Activated CD8-positive, alpha-beta memory T cell treated with anti-CD3 and anti-CD28 coated beads, Interleukin-2, amount 10 ng/mL, durations not matched to agents 7 days and 5 days (primary cell): ENCODE data around the gene LRRTM2. TPM values are rescaled to one million over a fixed set of nuclear protein-coding genes. Genes with fewer than 3 reads are reported as not detected.

ENCODE experiments used
- ATAC-seq: fragments of 150-1000 bp; cut with Tn5 transposase; one replicate; pipeline ENCODE4 v1.10.0; 2021; ENCODE audit warnings: moderate library complexity
- CTCF ChIA-PET: fragments of 350-600 bp; sonication (Branson Sonifier 250); formaldehyde crosslinking; loops from one replicate; lab custom pipeline; 2021; ENCODE audit warnings: antibody characterized with exemption; lab: Charles Lee
- DNase-seq: peaks from one replicate; pipeline ENCODE4 v3.0.0-alpha.2; 2020
- H3K27ac Mint-ChIP-seq: one replicate; pipeline ENCODE4 v1.8.0; 2021; ENCODE audit warnings: mild to moderate bottlenecking, mixed read lengths
- H3K27me3 Mint-ChIP-seq: one replicate; pipeline ENCODE4 v1.8.0; 2021; ENCODE audit warnings: mixed read lengths
- H3K36me3 Mint-ChIP-seq: one replicate; pipeline ENCODE4 v1.8.0; 2021; ENCODE audit warnings: mild to moderate bottlenecking, mixed read lengths
- H3K4me1 Mint-ChIP-seq: one replicate; pipeline ENCODE4 v1.8.0; 2021; ENCODE audit warnings: mixed read lengths
- H3K4me3 Mint-ChIP-seq: one replicate; pipeline ENCODE4 v1.8.0; 2021; ENCODE audit warnings: mild to moderate bottlenecking, moderate library complexity, mixed read lengths
- H3K9me3 Mint-ChIP-seq: one replicate; pipeline ENCODE4 v1.8.0; 2022; ENCODE audit warnings: low read depth, mixed read lengths
- total RNA-seq, 2 experiments: library from RNA; stranded (reverse); gene quantifications; one replicate each; pipeline ENCODE4 v1.2.3, GENCODE V29; 2021

LRRTM2 gene
- total RNA-seq, 2 experiments from 2014 or later = 0.02 TPM; not detected in 1

DNA sequence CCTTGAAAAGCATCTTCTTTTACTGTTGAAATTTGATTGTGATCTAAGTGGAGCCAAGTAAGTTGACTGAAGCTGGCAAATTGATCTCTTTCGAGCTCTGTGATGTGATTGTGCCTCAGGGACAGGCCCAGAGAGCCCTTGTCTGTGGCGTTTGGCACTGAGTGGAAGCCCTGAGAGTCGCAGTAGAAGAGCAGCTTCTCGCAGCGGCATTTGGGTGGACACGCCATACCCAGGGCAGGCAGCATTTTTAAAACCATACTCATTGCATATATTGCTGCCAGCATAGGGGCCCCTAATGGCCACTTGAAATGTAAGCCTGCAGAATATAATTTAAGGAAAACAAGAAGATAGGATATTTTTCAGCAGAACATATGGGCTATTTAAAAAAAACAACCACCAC lies 894 bp downstream of the LRRTM2 start:
- Mint-ChIP-seq H3K9me3 (no peaks in the 10 kb centered on the region), H3K36me3 (peaks cover 3% of the 10 kb centered on the region), H3K27me3 (peaks cover 15% of the 10 kb centered on the region), H3K27ac (no peak overlapping the region), H3K4me1 (peaks cover 14% of the 10 kb centered on the region), H3K4me3 (no peak overlapping the region)
- no peak for ATAC-seq
- CTCF ChIA-PET = interaction anchor here (0.6 kb wide), 1 partner anchor 18 kb away, joined by 3 read pairs; no protein-coding TSS in a partner anchor
- DNase-seq = no peak

DNA sequence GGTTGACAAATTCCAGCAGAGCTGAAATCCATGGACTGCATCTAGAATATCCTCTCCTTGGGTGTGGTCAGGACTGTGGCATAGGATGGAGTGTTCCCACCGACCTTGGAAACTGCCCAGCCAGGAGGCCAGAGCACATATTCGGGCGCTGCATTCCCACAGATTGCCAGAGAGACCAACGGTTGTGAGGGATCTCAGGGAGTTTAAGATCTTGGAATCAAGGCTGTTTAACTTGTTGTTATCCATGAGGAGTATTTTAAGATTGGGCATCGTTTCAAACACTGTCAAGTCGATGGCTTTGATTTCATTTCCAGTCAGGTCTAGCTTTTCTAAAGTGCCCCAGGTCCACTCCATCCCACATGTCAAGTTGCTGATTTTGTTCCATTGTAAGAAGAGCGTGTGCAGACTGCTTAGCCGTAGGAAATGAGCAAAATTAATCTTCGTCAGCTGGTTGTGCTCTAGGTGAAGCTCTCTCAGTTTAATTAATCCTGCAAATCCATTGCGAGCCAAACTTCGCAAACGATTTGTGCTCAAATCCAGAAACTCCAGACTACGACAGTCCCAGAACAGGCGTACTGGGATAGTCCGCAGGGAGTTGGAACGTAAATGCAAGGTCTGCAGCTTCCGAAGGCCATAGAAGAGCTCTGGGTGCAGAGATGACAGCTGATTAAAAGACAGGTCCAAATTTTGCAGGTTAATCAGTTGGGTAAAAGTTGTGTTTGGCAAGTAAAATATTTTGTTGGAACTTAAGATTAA lies 1.5 kb downstream of the LRRTM2 start:
- Mint-ChIP-seq H3K27ac (no peak overlapping the region), H3K4me1 (peaks cover 14% of the 10 kb centered on the region), H3K36me3 (peaks cover 3% of the 10 kb centered on the region), H3K9me3 (no peaks in the 10 kb centered on the region), H3K4me3 (no peak overlapping the region), H3K27me3 (peaks cover 15% of the 10 kb centered on the region)
- CTCF ChIA-PET = interaction anchor here (0.6 kb wide), 2 partner anchors 17 to 169 kb away, joined by 3 read pairs; no protein-coding TSS in a partner anchor
- DNase-seq (no peak), ATAC-seq (no peak)

DNA sequence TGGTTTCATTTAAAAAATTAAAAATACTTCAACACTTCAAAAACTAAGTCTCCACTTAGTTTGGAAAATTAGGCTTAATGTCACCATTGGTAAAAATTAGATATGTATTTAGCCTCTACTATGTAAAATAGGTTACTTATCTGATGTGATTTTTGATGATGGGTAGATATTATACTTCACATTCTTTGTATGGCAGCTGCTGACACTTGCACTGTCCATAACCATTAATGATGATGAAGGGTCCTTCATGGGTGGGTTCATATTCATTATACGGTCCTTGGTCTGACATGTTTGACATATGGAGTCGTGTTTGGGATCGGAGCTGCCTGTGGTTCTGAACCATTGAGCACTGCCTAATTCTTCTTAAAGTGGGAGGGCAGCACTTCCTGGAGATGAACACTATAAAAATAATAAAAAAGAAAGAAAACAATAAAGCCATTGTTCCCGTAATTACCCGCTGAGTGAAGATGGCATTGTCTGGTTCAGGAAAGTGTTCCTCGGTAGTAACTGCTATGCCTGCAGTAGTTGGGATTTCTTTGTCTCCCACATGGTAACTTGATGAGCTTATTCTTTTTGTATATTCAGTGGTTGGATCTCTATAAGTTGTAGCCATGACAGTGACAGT lies 2.2 kb downstream of the LRRTM2 start:
- Mint-ChIP-seq H3K27ac (no peak overlapping the region), H3K4me3 (no peak overlapping the region), H3K27me3 (peaks cover 15% of the 10 kb centered on the region), H3K36me3 (peaks cover 3% of the 10 kb centered on the region), H3K4me1 (peaks cover 14% of the 10 kb centered on the region), H3K9me3 (no peaks in the 10 kb centered on the region)
- DNase-seq (no peak), ATAC-seq (no peak)
- CTCF ChIA-PET = interaction anchor here (0.6 kb wide), 1 partner anchor 168 kb away, joined by 3 read pairs; no protein-coding TSS in a partner anchor

DNA sequence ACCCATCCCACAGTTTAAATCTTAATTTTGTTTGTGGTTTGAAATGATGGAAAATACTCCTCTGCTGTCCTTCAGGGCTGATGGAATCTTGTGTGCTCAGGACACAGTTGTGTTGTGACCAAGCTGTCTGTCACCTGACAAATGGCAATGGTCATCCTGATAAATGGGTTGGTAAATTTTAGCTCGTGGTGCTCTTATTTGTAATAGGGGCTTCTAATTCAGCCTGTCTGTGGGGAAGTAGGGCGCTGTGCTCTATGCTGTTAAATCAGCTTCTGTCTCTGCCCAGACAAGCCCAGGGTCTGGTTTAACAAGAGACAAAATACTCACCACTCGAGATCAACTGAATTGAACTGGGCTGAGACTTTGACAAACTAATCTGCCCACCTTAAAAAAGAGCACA lies 4.5 kb downstream of the LRRTM2 start:
- H3K4me1 Mint-ChIP-seq = peaks cover 14% of the 10 kb centered on the region
- no peaks in the 10 kb centered on the region for H3K9me3 Mint-ChIP-seq
- H3K36me3 Mint-ChIP-seq = no peaks in the 10 kb centered on the region
- peaks cover 15% of the 10 kb centered on the region for H3K27me3 Mint-ChIP-seq
- ATAC-seq (no peak), DNase-seq (no peak)
- CTCF ChIA-PET = no interaction called here
- H3K4me3 Mint-ChIP-seq = no peak overlapping the region
- no peak overlapping the region for H3K27ac Mint-ChIP-seq

DNA sequence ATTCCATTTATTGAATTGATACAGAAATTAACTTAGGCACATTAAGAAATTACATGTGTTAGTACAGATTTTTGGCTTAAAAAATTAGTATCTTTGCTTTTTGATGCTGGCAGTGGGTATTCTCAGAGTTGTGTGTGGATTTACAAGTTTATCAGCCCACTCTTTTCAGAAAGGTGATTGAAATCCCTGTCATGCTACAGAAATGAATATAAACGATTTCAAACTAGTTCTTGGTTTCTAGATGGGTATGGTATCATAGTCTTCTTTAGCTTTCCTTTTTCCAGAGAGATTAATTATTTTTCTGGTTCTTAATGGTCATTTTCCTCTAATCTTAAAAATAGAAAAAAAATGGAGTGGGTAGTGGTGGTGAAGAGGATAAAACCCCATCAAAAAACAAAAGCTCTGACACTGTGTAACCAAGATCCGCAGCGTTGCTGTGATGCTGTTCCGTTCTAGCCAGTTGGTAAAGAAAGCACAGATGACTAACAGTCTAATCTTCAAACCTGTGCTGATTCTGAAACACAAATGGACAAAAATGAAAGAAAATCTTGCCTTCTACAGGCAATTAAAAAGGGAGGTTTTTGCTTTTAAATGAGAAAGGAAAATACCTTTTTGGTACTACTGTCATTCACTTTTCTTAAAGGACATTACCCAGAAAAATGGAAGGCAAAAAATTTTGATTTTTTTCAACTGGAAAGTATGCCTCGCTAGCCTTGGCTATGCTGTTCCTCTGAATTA lies 5.2 kb downstream of the LRRTM2 start:
- H3K27ac Mint-ChIP-seq = no peak overlapping the region

DNA sequence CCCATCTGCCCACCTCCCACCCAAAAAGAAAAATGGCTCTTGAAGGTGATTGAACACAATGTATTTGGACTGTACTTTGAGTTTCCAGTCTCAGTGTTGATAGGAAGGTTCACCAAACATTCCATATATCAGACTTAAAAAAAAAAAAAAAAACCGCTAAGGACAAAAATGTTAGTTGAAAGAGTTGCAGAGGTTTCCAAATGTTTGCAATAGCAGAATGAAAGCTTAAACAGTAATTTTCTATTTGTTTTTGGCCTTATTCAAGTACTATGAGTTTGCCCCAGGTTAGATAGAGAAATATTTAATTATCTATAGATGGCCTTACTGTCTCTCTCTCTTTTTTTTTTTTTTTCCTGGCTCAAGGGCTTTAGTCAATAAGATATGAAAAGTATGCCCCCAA lies 6.1 kb downstream of the LRRTM2 start:
- CTCF ChIA-PET = no interaction called here
- DNase-seq (no peak), ATAC-seq (no peak)
- Mint-ChIP-seq H3K27ac (no peak overlapping the region), H3K36me3 (peaks cover 4% of the 10 kb centered on the region), H3K9me3 (no peaks in the 10 kb centered on the region), H3K27me3 (peaks cover 15% of the 10 kb centered on the region), H3K4me3 (no peak overlapping the region), H3K4me1 (peaks cover 14% of the 10 kb centered on the region)

More for the DNA sequence above, 5.2 kb downstream of the LRRTM2 start:
- CTCF ChIA-PET = interaction anchor here (0.7 kb wide), 1 partner anchor 80 kb away, joined by 3 read pairs; no protein-coding TSS in a partner anchor
- peaks cover 14% of the 10 kb centered on the region for H3K4me1 Mint-ChIP-seq
- H3K36me3 Mint-ChIP-seq = no peaks in the 10 kb centered on the region
- DNase-seq (no peak), ATAC-seq (no peak)
- H3K27me3 Mint-ChIP-seq = peaks cover 15% of the 10 kb centered on the region
- H3K4me3 Mint-ChIP-seq = no peak overlapping the region
- H3K9me3 Mint-ChIP-seq = no peaks in the 10 kb centered on the region

DNA sequence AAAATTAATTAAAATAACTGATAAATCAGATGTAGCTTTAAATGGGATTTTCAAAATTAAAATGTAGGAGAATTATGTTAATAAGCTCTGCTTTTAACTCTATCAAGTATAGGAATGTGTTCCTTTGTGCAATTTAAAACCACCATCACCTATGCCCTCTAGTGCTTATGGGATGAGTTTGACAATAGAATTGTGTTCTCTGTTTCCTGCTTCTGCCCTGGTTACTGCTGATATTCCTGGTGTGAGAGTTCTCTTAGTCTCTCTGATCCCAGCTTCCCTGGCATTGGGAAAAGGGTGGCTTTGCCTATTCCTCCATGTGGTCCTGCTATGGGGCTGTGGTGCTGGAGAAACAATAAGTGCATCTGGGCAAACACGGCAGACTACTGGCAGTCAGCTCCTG lies 8.1 kb downstream of the LRRTM2 start:
- Mint-ChIP-seq H3K4me1 (peaks cover 14% of the 10 kb centered on the region), H3K27ac (no peak overlapping the region), H3K27me3 (peaks cover 12% of the 10 kb centered on the region), H3K36me3 (peaks cover 7% of the 10 kb centered on the region), H3K9me3 (no peaks in the 10 kb centered on the region), H3K4me3 (no peak overlapping the region)
- ATAC-seq (no peak), DNase-seq (no peak)
- CTCF ChIA-PET = no interaction called here

DNA sequence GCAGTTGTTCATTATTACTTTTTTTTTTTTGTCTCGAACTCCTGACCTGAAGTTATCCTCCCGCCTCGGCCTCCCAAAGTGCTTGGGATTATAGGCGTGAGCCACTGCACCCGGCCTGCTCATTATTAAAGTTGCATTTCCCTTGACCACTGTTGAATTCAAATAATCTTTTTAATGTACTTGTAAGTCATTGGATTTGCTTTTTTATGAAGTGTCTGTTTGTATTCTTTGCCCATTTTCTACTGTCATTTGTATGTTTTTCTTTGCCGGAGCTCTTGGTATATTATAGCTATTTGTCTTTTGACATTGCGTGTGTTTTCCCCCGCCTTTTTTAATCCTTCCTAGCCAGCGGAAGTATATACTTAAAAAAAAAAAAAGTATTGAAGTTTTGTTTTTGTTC lies 22.0 kb downstream of the LRRTM2 start:
- CTCF ChIA-PET = no interaction called here
- Mint-ChIP-seq H3K4me3 (no peak overlapping the region), H3K27ac (no peak overlapping the region), H3K36me3 (no peaks in the 10 kb centered on the region), H3K9me3 (no peaks in the 10 kb centered on the region), H3K4me1 (peaks cover 17% of the 10 kb centered on the region), H3K27me3 (peaks cover 2% of the 10 kb centered on the region)
- DNase-seq = no peak
- ATAC-seq = no peak

DNA sequence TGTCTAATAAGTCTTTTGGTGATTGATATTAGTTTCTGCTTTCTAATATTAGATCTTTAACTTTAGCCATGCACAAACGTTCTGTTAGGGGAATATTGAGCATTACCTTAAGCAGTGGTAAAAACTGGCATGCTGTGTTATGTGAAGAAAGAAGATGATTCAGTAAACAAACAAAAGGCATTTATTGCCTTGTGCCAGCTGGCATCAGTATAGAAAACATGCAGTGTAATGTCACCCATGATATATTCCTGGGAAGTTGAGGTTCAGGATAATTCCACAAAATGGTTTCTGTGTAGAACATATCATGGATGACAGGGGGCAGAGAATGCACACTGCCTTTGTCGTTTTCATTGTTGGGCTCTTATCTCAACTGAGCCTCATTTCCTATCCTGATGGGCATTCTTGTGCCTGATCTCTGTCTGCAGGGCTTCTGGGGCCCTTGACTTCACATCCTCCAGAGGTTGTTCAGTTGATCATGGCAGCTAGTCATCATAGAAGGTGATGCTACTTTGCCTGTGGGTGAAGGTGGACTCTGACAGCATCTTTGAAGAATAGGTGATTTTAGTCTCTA lies 24.2 kb downstream of the LRRTM2 start:
- no peak for ATAC-seq
- CTCF ChIA-PET = no interaction called here
- no peaks in the 10 kb centered on the region for H3K9me3 Mint-ChIP-seq
- no peak overlapping the region for H3K4me3 Mint-ChIP-seq
- H3K36me3 Mint-ChIP-seq = peaks cover 2% of the 10 kb centered on the region
- no peak for DNase-seq
- peaks cover 22% of the 10 kb centered on the region for H3K4me1 Mint-ChIP-seq
- H3K27me3 Mint-ChIP-seq = no peaks in the 10 kb centered on the region
- no peak overlapping the region for H3K27ac Mint-ChIP-seq

DNA sequence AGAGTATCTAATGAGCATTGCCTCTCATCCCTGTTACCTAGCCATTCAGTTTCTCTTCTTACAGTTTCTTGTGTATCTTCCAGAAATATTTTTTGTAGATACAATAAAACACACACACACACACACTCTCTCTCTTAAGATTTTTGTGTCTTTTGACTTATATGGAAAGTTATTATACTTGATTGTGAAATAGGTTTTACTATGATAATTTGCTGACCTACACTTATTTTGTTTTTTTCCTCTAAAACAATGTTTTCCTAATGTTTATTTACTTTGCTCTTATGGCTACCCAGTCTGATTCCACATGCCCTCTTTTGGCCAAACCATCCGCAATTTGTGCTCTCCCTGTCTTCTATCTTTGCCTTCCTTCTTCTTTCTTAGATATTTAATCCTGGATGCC lies 25.3 kb downstream of the LRRTM2 start:
- ATAC-seq (no peak), DNase-seq (no peak)
- Mint-ChIP-seq H3K27ac (no peak overlapping the region), H3K4me1 (peaks cover 20% of the 10 kb centered on the region), H3K36me3 (peaks cover 2% of the 10 kb centered on the region), H3K27me3 (no peaks in the 10 kb centered on the region), H3K9me3 (no peaks in the 10 kb centered on the region), H3K4me3 (no peak overlapping the region)
- CTCF ChIA-PET = no interaction called here

DNA sequence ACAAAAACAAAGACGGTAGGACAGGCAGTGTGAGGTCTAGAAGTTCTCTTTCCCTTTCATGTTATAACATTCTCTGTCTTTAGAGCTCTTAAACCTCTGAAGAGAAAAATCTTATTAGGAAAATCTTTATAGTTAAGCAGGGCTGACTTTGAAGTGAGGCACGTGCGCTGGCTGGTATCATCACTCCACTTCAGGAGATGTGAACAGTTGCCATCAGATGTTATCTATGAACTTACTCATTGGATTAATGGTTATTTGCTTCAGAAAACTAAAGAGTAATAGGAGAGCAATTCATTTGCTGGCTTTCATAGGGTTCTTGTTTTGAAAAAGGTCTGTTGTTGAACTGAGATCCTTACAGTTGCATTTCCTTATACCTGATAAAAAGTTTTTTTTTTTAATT lies 25.7 kb downstream of the LRRTM2 start:
- ATAC-seq = no peak
- Mint-ChIP-seq H3K4me3 (no peak overlapping the region), H3K27ac (no peak overlapping the region), H3K36me3 (peaks cover 2% of the 10 kb centered on the region), H3K4me1 (peaks cover 20% of the 10 kb centered on the region), H3K27me3 (no peaks in the 10 kb centered on the region), H3K9me3 (no peaks in the 10 kb centered on the region)
- DNase-seq = no peak
- CTCF ChIA-PET = interaction anchor here (1.9 kb wide), 1 partner anchor 59 kb away, joined by 5 read pairs; no protein-coding TSS in a partner anchor

DNA sequence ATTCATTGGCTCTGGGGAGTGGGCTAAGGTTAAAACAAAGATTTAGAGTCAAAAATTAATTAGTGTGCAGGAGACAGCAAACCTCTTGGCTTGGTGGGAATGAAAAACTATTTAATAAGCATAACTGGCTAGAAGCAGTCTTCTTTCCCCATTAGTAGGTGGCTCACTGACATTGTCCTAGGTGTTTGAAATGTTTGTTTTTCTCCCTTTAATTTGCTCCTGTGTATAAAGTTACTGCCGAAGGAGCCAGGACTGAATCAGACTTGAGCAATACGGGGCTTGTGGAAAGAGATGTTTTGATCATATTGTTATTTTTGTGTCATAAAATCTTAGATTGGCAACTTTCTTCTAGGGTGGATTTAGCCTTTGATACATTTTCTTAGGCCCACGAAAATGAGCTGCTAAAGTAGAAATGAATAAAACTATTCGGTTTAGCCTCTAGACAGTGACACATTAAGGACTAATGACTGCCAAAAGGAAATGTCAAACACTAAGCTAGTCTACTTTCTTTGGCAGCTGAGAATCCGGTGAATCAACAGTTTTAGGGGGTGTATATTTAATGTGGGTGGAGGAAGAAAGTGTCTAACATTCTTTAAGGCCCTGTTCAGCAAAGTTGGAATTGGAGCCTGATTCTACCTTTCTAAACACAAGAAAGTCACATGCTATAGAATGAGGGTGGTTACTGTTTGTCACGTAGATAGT lies 30.2 kb downstream of the LRRTM2 start:
- Mint-ChIP-seq H3K4me3 (no peak overlapping the region), H3K27ac (no peak overlapping the region), H3K36me3 (peaks cover 2% of the 10 kb centered on the region), H3K27me3 (no peaks in the 10 kb centered on the region), H3K9me3 (no peaks in the 10 kb centered on the region), H3K4me1 (peaks cover 11% of the 10 kb centered on the region)
- CTCF ChIA-PET = no interaction called here
- DNase-seq (no peak), ATAC-seq (no peak)

DNA sequence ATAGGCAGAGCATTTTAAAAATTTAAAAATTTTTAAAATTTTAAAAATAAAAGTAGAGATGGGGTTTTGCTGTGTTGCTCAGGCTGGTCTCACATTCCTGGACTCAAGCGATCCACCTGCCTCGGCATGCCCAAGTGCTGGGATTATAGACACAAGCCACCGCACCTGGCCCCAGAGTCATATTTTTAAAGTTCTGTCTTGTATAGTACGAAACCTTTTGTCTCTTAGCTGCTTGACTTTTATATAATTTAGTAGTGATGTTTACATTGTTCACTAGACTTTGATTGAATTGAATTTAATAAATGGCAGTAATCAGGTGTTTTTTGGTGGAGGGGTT lies 31.0 kb downstream of the LRRTM2 start:
- Mint-ChIP-seq H3K4me1 (peaks cover 8% of the 10 kb centered on the region), H3K4me3 (no peak overlapping the region), H3K9me3 (no peaks in the 10 kb centered on the region), H3K36me3 (peaks cover 2% of the 10 kb centered on the region), H3K27me3 (no peaks in the 10 kb centered on the region), H3K27ac (no peak overlapping the region)
- no peak for ATAC-seq
- CTCF ChIA-PET = no interaction called here
- no peak for DNase-seq
